ENCODE data around the gene HCFC1. TPM values are rescaled to one million over a fixed set of nuclear protein-coding genes. Genes with fewer than 3 reads are reported as not detected.

HCFC1 gene
- total and polyA plus RNA-seq, 2 of the 8 experiments (the other 6 are each of a cell fraction or from before 2014, with no cell fraction given): 24.9 to 117 TPM

DNA sequence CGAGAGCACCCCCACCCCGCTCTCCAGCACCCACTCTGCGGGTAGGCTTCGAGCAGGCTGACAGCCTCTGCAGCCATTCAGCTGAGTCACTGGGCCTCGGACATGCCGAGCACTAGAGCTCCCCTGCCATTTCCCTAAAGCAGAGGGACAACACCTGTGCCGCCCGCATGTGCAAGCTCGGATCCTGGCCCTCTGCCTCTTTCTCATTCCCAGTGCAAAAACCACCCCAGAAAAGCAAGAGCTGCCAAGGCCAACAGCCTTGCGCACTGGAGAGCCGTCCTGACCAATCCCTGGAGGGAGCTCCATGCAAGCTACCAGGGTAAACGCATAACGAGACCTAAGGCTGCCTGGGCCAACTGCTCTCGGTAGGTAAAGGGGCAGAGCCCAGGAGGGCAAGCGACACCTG lies 5.3 kb downstream of the HCFC1 start:
- peaks cover 44 to 85% of the 10 kb centered on the region in 2 experiments for H3K79me2 ChIP-seq (ENCODE audit: control insufficient read depth in 1 of 2, insufficient read depth in 2 of 2, low read length in 2 of 2)
- H3K27me3 ChIP-seq (replicated peaks in 1 of 4; ENCODE audit: control insufficient read depth in 3 of 4, extremely low read depth in 1 of 4, insufficient read depth in 3 of 4, low read length in 3 of 4): no peaks in the 10 kb centered on the region
- no peak overlapping the region for H3K9ac ChIP-seq (replicated peaks in 1 of 4; ENCODE audit: extremely low read depth in 1 of 4, low read depth in 3 of 4, low read length in 3 of 4)
- DNase-seq (ENCODE audit: low read depth in 1 of 2, low spot score in 2 of 2) (no peak), FAIRE-seq (no peak)
- H3K79me1 ChIP-seq (ENCODE audit: low read depth, low read length): no peaks in the 10 kb centered on the region; the same call in 1 of the 2 replicates
- peak overlapping the region in 1 of 2 experiments; percentile 21; a peak in 1 of 4 replicates for H3K4me2 ChIP-seq (ENCODE audit: insufficient read depth in 1 of 2, low read depth in 2 of 2, low read length in 2 of 2)
- CTCF ChIA-PET (ENCODE audit: partially characterized antibody): interaction anchor here (1.1 to 11.2 kb wide), 6 partner anchors 8 to 53 kb away, joined by 3 to 102 read pairs (median 4); partner anchors contain the start of gene RENBP
- H3K9me3 ChIP-seq (ENCODE audit: insufficient read depth in 2 of 2, low read depth in 1 of 2, low read length in 1 of 2): no peaks in the 10 kb centered on the region
- H3K36me3 ChIP-seq (ENCODE audit: control insufficient read depth in 2 of 4, insufficient read depth in 4 of 4, low read length in 3 of 4): peaks cover 4 to 24% (median 13%) of the 10 kb centered on the region in 4 experiments
- H3K23ac ChIP-seq (ENCODE audit: insufficient read length): no peak overlapping the region
- H3K4me1 ChIP-seq (replicated peaks in 1 of 4; ENCODE audit: control insufficient read depth in 3 of 4, insufficient read depth in 4 of 4, low read length in 3 of 4): peaks cover 4 to 21% (median 13%) of the 10 kb centered on the region in 4 experiments
- H2AK5ac ChIP-seq (ENCODE audit: low read depth, low read length): no peak overlapping the region
- no peak overlapping the region for H3K4me3 ChIP-seq (ENCODE audit: extremely low read depth in 1 of 4, insufficient read depth in 2 of 4, low read depth in 3 of 4, low read length in 4 of 4)
- H2BK12ac ChIP-seq (ENCODE audit: low read depth, low read length): no peak overlapping the region
- no peak overlapping the region for H2BK15ac ChIP-seq (ENCODE audit: low read length)
- no peak overlapping the region for H3K18ac ChIP-seq (ENCODE audit: extremely low read depth, low read length)
- no peak overlapping the region for H2BK20ac ChIP-seq (ENCODE audit: low read length)
- no peak overlapping the region for H4K91ac ChIP-seq (replicated peaks; ENCODE audit: insufficient read length, low read length)
- POLR2A ChIA-PET (ENCODE audit: partially characterized antibody): interaction anchor here (0.7 to 4.0 kb wide), 9 partner anchors 9 to 60 kb away, joined by 3 to 26 read pairs (median 5); partner anchors contain the start of genes ARHGAP4 and NAA10
- no peak overlapping the region for H3K14ac ChIP-seq (ENCODE audit: insufficient read length)
- WGBS, 2 experiments (ENCODE audit: extremely low coverage in 1 of 2, insufficient coverage in 1 of 2, insufficient read length in 1 of 2, insufficient replicate concordance in 2 of 2, low coverage in 1 of 2, low lambda C conversion rate in 2 of 2, missing lambda C conversion rate in 1 of 2): 96% methylated on average over 15 of the region's 15 CpGs; no CpG with 5 or more reads in 1 of the 2 experiments
- no peak overlapping the region for H2AFZ ChIP-seq (ENCODE audit: low read length)
- H3K56ac ChIP-seq (replicated peaks; ENCODE audit: insufficient read length, low read depth, low read length): no peak overlapping the region
- H4K8ac ChIP-seq (ENCODE audit: extremely low read depth, insufficient read depth, low read length): no peak overlapping the region
- TF ChIP-seq SUZ12 (IDR thresholded peaks at IDR 0.05; ENCODE audit: low read length): no peak
- no peak overlapping the region for H3K4ac ChIP-seq (replicated peaks; ENCODE audit: insufficient read length, low read depth, low read length)
- no peak overlapping the region for H3K27ac ChIP-seq (ENCODE audit: low read depth, low read length)
- no peak overlapping the region for H2BK120ac ChIP-seq (replicated peaks; ENCODE audit: low read depth, low read length)
- no peak overlapping the region; the same call in 1 of the 2 replicates for H2BK5ac ChIP-seq (ENCODE audit: low read depth, low read length)
- peaks cover 18 to 36% of the 10 kb centered on the region in 2 experiments for H4K20me1 ChIP-seq (replicated peaks in 1 of 2; ENCODE audit: control insufficient read depth in 1 of 2, insufficient read depth in 2 of 2, low read length in 2 of 2)
- no peak overlapping the region for H4K5ac ChIP-seq (ENCODE audit: insufficient read length, low read depth, low read length)
- H3K23me2 ChIP-seq (ENCODE audit: low read depth, low read length): peaks cover 4% of the 10 kb centered on the region; the same call in 1 of the 2 replicates
